ENCODE measurements around the gene SMARCAL1.

DNA sequence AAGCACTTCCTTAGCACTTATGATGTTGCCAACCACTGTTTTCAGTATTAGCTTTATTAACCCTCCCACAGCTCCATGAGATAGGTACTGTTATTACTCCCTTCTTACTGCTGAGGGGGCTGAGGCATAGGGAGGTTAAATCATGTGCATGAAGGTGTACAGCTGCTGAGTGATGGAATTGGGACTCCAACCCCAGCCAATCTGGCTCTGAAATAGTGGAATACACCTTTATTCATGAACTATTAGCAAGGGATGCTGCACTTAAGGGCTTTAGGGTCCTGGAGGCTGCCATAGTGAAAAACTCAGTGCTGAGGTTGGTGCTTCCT is 19.2 kb downstream of the SMARCAL1 start:
- no peak for TF ChIP-seq YY1 (IDR thresholded peaks at IDR 0.05; ENCODE audit: insufficient read depth, insufficient read length)
- no peak for TF ChIP-seq ZNF274 (IDR thresholded peaks at IDR 0.05; ENCODE audit: low read depth, low read length)
- no peak for TF ChIP-seq SUZ12 (IDR thresholded peaks at IDR 0.05; ENCODE audit: extremely low read depth, insufficient read depth, insufficient read length)

All from NT2/D1 (cell line).